Endometrial microvascular endothelial cells (primary cell): ENCODE measurements around the gene CALR3. TPM values are rescaled to one million over a fixed set of nuclear protein-coding genes. Genes with fewer than 3 reads are reported as not detected.
"Not testable (repeated sequence)": the region's sequence is repeated elsewhere in the genome, so short reads cannot be mapped to it uniquely, and the experiment has no call there.

ENCODE experiments used
- in situ Hi-C: cut with HindIII; loops from 2 replicates; pipeline ENCODE4 v1.10.0; 2017; ENCODE audit warnings: low sequenced_read_pairs, low pct_unique_long_range_greater_than_20kb; ENCODE audit errors: inconsistent ontology term
- total RNA-seq: library from RNA; depleted of rRNA; stranded (reverse); fragments of >200 nt; gene quantifications from one replicate; pipeline ENCODE4 v1.2.3, GENCODE V29; 2015; ENCODE audit errors: inconsistent ontology term

The CALR3 gene
- total RNA-seq, 1 donor from 2014 or later = not detected

GRCh38 chr19:16525751-16526481 is 29.9 kb upstream of the CALR3 start:
- in situ Hi-C loops = no loop called here

- in situ Hi-C loops = no loop called here
Measured at GRCh38 chr19:16524991-16525734, 29.2 kb upstream of the CALR3 start.

GRCh38 chr19:16522559-16523377 is 26.8 kb upstream of the CALR3 start:
- in situ Hi-C loops = no loop called here

- in situ Hi-C loops = no loop called here
Measured at GRCh38 chr19:16521715-16522289, 25.8 kb upstream of the CALR3 start.

- in situ Hi-C loops = no loop called here
Measured at GRCh38 chr19:16520986-16521624, 25.1 kb upstream of the CALR3 start.

- in situ Hi-C loops = no loop called here
Measured at GRCh38 chr19:16520074-16520973, 24.4 kb upstream of the CALR3 start.

GRCh38 chr19:16519230-16519687 is 23.3 kb upstream of the CALR3 start:
- in situ Hi-C loops = no loop called here

GRCh38 chr19:16518483-16519229 is 22.7 kb upstream of the CALR3 start:
- in situ Hi-C loops = no loop called here

- in situ Hi-C loops = no loop called here
Measured at GRCh38 chr19:16518061-16518460, 22.1 kb upstream of the CALR3 start.

- in situ Hi-C loops = no loop called here
Measured at GRCh38 chr19:16516923-16517610, 21.1 kb upstream of the CALR3 start.

GRCh38 chr19:16516381-16516780 is 20.4 kb upstream of the CALR3 start:
- in situ Hi-C loops = no loop called here

GRCh38 chr19:16514383-16515019 is 18.5 kb upstream of the CALR3 start:
- in situ Hi-C loops = no loop called here

- in situ Hi-C loops = not testable (repeated sequence)
Measured at GRCh38 chr19:16512611-16513010, 16.6 kb upstream of the CALR3 start.

- in situ Hi-C loops = no loop called here
Measured at GRCh38 chr19:16509141-16510061, 13.4 kb upstream of the CALR3 start.

GRCh38 chr19:16508546-16508945 is 12.6 kb upstream of the CALR3 start:
- in situ Hi-C loops = no loop called here
